A673 (cell line): ENCODE measurements around the gene ZNF500. TPM values are rescaled to one million over a fixed set of nuclear protein-coding genes. Genes with fewer than 3 reads are reported as not detected.

Source experiments
- BruUV-seq: library from RNA; stranded (reverse); fragments of 400-500 nt; replicated peaks from 2 replicates; lab custom pipeline; 2021; lab: Mats Ljungman, UMichigan
- CTCF ChIA-PET: fragments of 300-600 bp; sonication (Branson Sonifier 250); formaldehyde crosslinking; loops from one replicate; lab custom pipeline; 2022; ENCODE audit warnings: antibody characterized with exemption; lab: Charles Lee
- POLR2A ChIA-PET: fragments of 300-600 bp; sonication (Branson Sonifier 250); formaldehyde crosslinking; loops from one replicate; lab custom pipeline; 2022; ENCODE audit warnings: antibody characterized with exemption; ENCODE audit not compliant: low non-redundant PET; lab: Charles Lee
- DNase-seq: peaks from one replicate; pipeline ENCODE4 v3.0.0-alpha.2; 2015; ENCODE audit warnings: low spot score
- H3K27ac ChIP-seq: fragments of 200-600 bp; sonication (generic); 2 replicates; pipeline ENCODE4 v1.5.1; 2016; ENCODE audit warnings: mixed run types, low read depth, mild to moderate bottlenecking, mixed read lengths, antibody characterized with exemption, low read length; ENCODE audit not compliant: poor library complexity, severe bottlenecking
- H3K27me3 ChIP-seq: fragments of 200-600 bp; sonication (generic); replicated peaks from 2 replicates; pipeline ENCODE4 v1.6.1; 2017; ENCODE audit warnings: mixed run types, low read depth, mild to moderate bottlenecking, mixed read lengths, antibody characterized with exemption, low read length; ENCODE audit not compliant: insufficient read depth, poor library complexity
- H3K36me3 ChIP-seq: fragments of 200-600 bp; sonication (generic); 2 replicates; pipeline ENCODE4 v1.6.1; 2016; ENCODE audit warnings: mixed run types, mild to moderate bottlenecking, mixed read lengths, antibody characterized with exemption, low read length; ENCODE audit not compliant: insufficient read depth, poor library complexity, severe bottlenecking
- H3K4me1 ChIP-seq: fragments of 200-600 bp; sonication (generic); 2 replicates; pipeline ENCODE4 v1.6.1; 2017; ENCODE audit warnings: mixed run types, mild to moderate bottlenecking, mixed read lengths, antibody characterized with exemption, low read length; ENCODE audit not compliant: insufficient read depth, poor library complexity, severe bottlenecking
- H3K4me3 ChIP-seq: fragments of 200-600 bp; sonication (generic); 2 replicates; pipeline ENCODE4 v1.5.1; 2016; ENCODE audit warnings: low read depth, mixed run types, mild to moderate bottlenecking, mixed read lengths, low read length; ENCODE audit not compliant: poor library complexity, severe bottlenecking
- H3K9me3 ChIP-seq: fragments of 200-600 bp; sonication (generic); 2 replicates; pipeline ENCODE4 v1.6.1; 2016; ENCODE audit warnings: mixed run types, low read depth, mild to moderate bottlenecking, mixed read lengths, antibody characterized with exemption, low read length; ENCODE audit not compliant: poor library complexity, severe bottlenecking
- EZH2 ChIP-seq: fragments of 200-600 bp; sonication (generic); IDR thresholded peaks from 2 replicates; pipeline ENCODE4 v1.6.1; 2017; ENCODE audit warnings: borderline replicate concordance, low read depth, mild to moderate bottlenecking, mixed read lengths, antibody characterized with exemption, low read length; ENCODE audit not compliant: poor library complexity, severe bottlenecking
- intact Hi-C: fragments of 100-400 bp; cut with micrococcal nuclease; formaldehyde crosslinking; loops from one replicate; pipeline ENCODE4 v1.10.0; 2022; ENCODE audit not compliant: unreplicated experiment
- total RNA-seq: library from RNA; stranded (reverse); gene quantifications from 2 replicates; pipeline ENCODE4 v1.2.3, GENCODE V29; 2021
- TF ChIP-seq, protein P1 (sequence below): fragments of 300-800, 200-600 bp; sonication (generic); conservative IDR thresholded peaks from 2 replicates; pipeline ENCODE4 v1.5.1; 2017; ENCODE audit warnings: low read depth, mild to moderate bottlenecking, antibody characterized with exemption, low read length, moderate library complexity, mixed read lengths

The ZNF500 gene
- total RNA-seq, 1 experiment from 2014 or later: 16.8 TPM

DNA sequence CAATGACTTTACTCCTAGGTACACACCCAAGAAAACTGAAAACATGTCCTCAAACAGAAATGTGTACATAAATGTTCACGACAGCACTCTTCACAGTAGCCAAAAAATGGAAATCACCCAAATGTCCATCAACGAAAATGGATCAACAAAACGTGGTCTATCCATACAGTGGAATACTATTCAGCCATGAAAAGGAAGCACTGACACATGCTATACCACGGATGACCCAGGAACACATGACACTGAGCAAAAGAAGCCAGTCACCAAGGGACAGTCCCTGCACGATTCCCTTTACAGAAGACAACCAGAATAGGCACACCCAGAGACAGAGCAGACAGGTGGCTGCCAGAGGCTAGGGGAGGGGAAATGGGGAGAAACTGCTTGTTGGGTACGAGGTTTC, 11.3 kb downstream of the ZNF500 start:
- Histone ChIP-seq H3K4me3 (no peak overlapping the region), H3K27me3 (no peaks in the 10 kb centered on the region), H3K9me3 (no peaks in the 10 kb centered on the region), H3K36me3 (peaks cover 65% of the 10 kb centered on the region), H3K4me1 (no peaks in the 10 kb centered on the region), H3K27ac (no peak overlapping the region)
- POLR2A ChIA-PET: no interaction called here
- no TSS peak for BruUV-seq
- intact Hi-C loops: no loop called here
- DNase-seq: no peak
- TF ChIP-seq EZH2: no peak
- TF ChIP-seq, protein P1, sequence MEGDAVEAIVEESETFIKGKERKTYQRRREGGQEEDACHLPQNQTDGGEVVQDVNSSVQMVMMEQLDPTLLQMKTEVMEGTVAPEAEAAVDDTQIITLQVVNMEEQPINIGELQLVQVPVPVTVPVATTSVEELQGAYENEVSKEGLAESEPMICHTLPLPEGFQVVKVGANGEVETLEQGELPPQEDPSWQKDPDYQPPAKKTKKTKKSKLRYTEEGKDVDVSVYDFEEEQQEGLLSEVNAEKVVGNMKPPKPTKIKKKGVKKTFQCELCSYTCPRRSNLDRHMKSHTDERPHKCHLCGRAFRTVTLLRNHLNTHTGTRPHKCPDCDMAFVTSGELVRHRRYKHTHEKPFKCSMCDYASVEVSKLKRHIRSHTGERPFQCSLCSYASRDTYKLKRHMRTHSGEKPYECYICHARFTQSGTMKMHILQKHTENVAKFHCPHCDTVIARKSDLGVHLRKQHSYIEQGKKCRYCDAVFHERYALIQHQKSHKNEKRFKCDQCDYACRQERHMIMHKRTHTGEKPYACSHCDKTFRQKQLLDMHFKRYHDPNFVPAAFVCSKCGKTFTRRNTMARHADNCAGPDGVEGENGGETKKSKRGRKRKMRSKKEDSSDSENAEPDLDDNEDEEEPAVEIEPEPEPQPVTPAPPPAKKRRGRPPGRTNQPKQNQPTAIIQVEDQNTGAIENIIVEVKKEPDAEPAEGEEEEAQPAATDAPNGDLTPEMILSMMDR: no peak
- CTCF ChIA-PET: no interaction called here

- Histone ChIP-seq H3K36me3 (peaks cover 58% of the 10 kb centered on the region), H3K4me1 (no peaks in the 10 kb centered on the region), H3K9me3 (no peaks in the 10 kb centered on the region), H3K27me3 (no peaks in the 10 kb centered on the region), H3K27ac (no peak overlapping the region), H3K4me3 (no peak overlapping the region)
- BruUV-seq: no TSS peak
- POLR2A ChIA-PET: no interaction called here
- intact Hi-C loops: no loop called here
- no peak for DNase-seq
- TF ChIP-seq, protein P1: no peak
- no peak for TF ChIP-seq EZH2
- CTCF ChIA-PET: no interaction called here
These were observed 12.1 kb downstream of the ZNF500 start for GRCh38 chr16:4754865-4755264.

- Histone ChIP-seq H3K9me3 (no peaks in the 10 kb centered on the region), H3K27ac (no peak overlapping the region), H3K36me3 (peaks cover 44% of the 10 kb centered on the region), H3K4me3 (no peak overlapping the region), H3K27me3 (no peaks in the 10 kb centered on the region), H3K4me1 (no peaks in the 10 kb centered on the region)
- no peak for DNase-seq
- no TSS peak for BruUV-seq
- TF ChIP-seq EZH2: no peak
- TF ChIP-seq, protein P1: no peak
- ChIA-PET POLR2A (no interaction called here), CTCF (no interaction called here)
- intact Hi-C loops: no loop called here
These were observed 13.7 kb downstream of the ZNF500 start for GRCh38 chr16:4753227-4753626.
